H7 (cell line): Measurements from ENCODE around the gene FAM78A. TPM values are rescaled to one million over a fixed set of nuclear protein-coding genes. Genes with fewer than 3 reads are reported as not detected.
"Not testable (repeated sequence)": the region's sequence is repeated elsewhere in the genome, so short reads cannot be mapped to it uniquely, and the experiment has no call there.

ENCODE experiments used
- DNase-seq: peaks from one replicate; pipeline ENCODE4 v3.0.0; 2012
- H3K27me3 ChIP-seq: 2 replicates; pipeline ENCODE4 v1.6.0; 2011; ENCODE audit warnings: mild to moderate bottlenecking, low read length; ENCODE audit not compliant: control insufficient read depth, insufficient read depth
- H3K36me3 ChIP-seq: replicated peaks from 2 replicates; pipeline ENCODE4 v1.5.1; 2011; ENCODE audit warnings: low read length; ENCODE audit not compliant: control insufficient read depth, insufficient read depth
- H3K4me3 ChIP-seq: 2 replicates; pipeline ENCODE4 v1.5.1; 2011; ENCODE audit warnings: low read depth, mild to moderate bottlenecking, control low read depth, low read length, moderate library complexity; ENCODE audit not compliant: insufficient read depth
- total RNA-seq: library from RNA; depleted of rRNA; stranded (reverse); fragments of >200 nt; shearing (Covaris generic); gene quantifications from 2 replicates; pipeline ENCODE4 v1.2.3, GENCODE V29; 2014

The FAM78A gene
- total RNA-seq, 1 experiment from 2014 or later = 1.6 TPM

DNA sequence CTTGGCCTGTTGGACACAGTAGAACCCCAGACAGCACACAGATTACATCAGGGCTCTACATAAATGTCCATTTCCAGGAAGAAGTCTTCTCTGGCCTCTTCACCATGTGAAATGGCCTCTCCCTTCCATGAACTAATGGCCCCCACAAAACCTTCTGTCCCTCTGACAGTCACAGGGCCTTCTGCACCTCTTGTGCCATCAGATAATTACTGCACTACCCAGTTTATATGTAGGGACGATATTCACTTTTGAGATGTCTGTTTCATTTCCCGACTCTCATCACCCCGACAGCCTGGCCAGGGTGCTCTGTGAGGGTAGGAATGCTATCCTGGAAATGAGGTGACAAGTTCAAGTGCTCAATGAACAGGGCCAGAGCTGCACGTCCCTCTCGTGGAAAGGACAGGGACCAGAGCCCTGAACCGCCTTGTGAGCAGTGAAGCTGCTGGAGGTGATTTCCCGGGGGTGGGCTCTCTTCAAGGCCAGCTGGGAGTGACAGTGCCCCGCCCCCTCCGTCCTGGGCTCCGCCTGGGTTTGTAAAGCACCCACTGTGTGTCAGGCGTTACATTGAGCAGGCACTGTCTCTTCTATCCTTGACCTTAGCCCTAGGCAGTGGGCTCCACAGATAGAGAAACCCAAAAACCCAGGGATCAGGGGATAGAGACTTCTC, 3.0 kb upstream of the FAM78A start:
- Histone ChIP-seq H3K27me3 (peaks cover 28% of the 10 kb centered on the region), H3K36me3 (no peaks in the 10 kb centered on the region), H3K4me3 (no peak overlapping the region)
- peak; percentile 67 for DNase-seq

DNA sequence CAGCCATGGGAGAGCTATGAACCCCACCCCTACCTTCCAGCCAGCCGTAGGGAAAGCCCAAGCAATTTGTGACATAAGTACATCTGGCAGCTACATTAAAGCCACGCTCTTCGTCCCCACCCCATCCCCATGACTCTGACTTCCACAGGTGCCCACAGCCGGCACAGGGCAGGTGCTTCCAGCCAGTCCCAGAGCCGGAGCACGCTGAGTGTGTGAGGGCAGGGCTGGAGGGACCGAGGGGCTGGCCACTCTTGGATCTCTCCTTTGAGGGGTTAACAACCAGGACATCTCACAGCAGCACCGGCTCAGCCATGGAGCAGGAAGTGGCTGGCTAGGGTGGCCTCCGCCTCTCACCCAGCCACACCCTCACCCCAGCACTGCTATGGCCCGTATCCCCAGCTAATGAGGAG, 2.4 kb upstream of the FAM78A start:
- peak; percentile 60 for DNase-seq
- Histone ChIP-seq H3K36me3 (no peaks in the 10 kb centered on the region), H3K4me3 (no peak overlapping the region), H3K27me3 (peaks cover 28% of the 10 kb centered on the region)

- Histone ChIP-seq H3K36me3 (no peaks in the 10 kb centered on the region), H3K27me3 (peaks cover 28% of the 10 kb centered on the region), H3K4me3 (peak overlapping the region; percentile 54)
- DNase-seq = peak; percentile 99
These were observed 1.8 kb upstream of the FAM78A start for GRCh38 chr9:131277910-131278701.

DNA sequence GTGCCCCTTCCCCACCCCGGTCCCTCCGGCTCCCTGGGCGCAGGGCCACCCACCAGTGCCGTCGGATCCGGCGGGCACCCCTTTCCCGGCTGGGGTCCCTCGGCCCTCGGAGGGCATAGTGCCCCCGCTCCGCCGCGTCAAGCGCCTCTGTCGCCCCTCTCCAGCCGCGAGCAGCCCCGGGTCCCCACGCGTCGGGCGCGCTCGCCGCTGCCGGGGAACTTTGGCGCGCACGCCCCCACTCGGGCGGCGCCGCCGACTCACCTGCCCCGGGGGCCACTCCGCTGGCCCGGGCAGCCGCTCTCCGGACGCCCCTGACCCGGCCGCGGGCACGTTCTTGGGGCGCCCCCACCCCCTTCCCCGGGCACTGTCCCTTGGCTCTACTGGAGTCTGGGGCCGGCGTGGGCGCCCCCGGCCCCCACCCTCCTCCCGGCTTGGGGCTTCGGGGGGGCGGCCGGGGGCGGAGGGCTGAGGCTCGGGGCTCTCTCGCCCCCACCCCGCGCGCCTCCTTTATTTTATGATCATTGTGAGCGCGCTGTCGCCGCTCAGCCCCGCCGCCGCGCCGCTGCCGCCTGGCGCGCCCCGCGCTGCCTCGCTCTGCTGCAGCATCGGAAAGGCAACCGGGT, 1.1 kb upstream of the FAM78A start:
- peak overlapping the region; percentile 54 for H3K4me3 ChIP-seq
- peak; percentile 88 for DNase-seq
- no peaks in the 10 kb centered on the region for H3K36me3 ChIP-seq
- H3K27me3 ChIP-seq = peaks cover 26% of the 10 kb centered on the region

- DNase-seq = peak; percentile 83
- H3K4me3 ChIP-seq = peak overlapping the region; percentile 54
- no peaks in the 10 kb centered on the region for H3K36me3 ChIP-seq
- H3K27me3 ChIP-seq = peaks cover 22% of the 10 kb centered on the region
These were observed 579 bp upstream of the FAM78A start for GRCh38 chr9:131276891-131277286.

DNA sequence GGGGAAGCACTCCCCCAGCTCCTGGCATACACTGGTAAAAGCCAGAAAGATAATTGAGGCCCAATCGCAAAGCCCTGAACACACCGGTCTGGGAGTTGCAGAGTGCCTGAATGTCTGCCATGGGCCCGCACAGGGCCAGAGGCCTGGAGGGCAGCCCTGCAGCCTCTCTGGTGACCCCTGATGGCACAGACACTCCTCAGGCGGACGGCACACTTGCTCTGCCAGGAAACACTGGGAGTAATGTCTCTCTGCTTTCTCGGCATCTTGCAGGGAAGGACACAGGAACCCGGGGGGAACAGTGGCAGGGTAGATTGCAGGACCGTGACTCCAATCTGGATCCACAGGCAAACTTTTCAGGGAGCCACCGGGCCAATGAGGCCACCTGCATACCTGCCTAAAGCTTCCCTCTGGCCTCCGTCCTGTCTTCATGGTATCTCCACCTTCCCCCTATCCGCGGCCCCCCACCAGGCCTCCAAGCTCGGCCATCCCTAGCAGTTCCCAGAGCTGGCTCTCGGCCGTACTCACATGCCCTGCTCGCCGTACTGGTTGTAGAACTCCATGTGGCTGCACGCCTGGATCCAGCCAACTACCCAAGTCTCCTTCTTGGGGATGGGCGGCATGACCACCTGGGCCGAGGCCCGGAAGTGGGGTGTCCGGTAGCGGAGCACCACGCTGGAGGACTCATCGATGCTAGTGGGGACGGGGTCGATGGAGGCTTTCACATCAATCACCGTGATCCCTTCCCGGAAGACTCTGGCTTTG, 797 bp downstream of the FAM78A start:
- H3K4me3 ChIP-seq = no peak overlapping the region
- H3K27me3 ChIP-seq = peaks cover 18% of the 10 kb centered on the region
- DNase-seq = peak; percentile 89
- H3K36me3 ChIP-seq = no peaks in the 10 kb centered on the region

DNA sequence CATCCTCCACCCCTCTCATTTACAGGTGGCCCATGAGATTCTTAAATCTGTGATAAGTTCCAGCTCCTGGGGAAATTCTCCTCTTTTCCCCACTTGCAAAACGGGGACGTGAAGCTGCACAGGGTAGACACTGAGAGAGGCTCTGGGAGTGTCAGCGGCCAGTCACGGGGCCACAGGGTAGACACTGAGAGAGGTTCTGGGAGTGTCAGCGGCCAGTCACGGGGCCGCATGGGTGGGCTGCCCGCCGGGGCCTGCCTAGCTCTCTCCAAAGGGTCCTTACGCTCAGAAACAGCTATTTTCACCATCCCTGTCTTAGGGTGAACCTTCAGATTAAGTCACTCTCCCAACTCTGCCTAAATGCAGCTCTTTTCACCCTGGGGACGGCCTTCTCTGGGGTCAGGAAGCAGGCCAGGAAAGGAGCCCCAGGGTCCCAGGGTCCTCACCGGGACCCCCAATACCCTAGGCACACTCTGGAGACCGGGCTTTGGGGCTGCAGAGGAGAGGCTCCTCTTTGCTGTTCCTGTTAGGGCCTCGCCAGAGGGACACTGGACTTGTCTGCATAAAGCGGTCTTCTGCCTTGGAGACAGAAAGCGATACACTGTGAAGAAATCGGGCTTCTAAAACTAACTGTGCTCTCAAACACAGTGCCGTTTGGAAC, 1.5 kb downstream of the FAM78A start:
- no peak overlapping the region for H3K4me3 ChIP-seq
- DNase-seq = no peak
- no peaks in the 10 kb centered on the region for H3K36me3 ChIP-seq
- peaks cover 18% of the 10 kb centered on the region for H3K27me3 ChIP-seq

DNA sequence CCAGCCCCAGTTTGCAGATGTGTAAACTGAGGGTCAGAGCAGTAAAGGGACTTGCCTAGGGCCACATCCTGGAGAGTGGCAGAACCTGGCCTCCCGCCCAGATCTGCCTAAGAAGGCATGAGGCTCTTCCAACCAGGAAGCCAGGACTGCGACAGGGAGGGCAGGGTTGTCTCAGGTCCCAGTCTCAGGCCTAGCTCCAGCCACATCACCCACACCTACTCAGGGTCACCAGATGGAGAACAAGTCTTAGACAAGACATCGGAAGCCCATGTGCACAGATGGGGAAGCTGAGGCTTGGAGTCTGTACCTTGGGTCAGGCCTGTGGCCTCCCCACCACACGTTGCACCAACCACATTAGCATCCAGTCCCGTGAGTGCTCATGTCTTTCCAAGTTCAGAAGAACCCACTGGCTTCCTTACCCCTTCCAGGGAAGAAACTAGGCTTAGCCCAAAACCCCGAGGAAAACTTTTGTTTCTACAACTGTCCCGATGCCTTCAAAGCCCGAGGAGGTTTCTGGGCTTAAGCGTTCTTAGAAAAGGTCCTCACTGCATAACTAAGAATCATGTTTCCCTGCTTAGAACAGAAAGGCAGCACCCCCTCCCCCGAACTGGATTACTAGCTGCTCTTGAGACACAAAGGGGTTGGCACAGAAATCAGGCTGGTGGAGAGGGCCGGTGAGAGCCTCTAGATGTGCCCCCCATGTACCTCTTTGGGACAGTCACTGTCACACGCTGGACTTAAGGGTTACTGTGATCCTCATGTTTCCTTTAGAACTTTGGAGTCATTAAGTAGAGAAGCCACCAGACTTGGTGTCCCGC, 2.2 kb downstream of the FAM78A start:
- DNase-seq = no peak
- no peak overlapping the region for H3K4me3 ChIP-seq
- no peaks in the 10 kb centered on the region for H3K36me3 ChIP-seq
- H3K27me3 ChIP-seq = peaks cover 18% of the 10 kb centered on the region

DNA sequence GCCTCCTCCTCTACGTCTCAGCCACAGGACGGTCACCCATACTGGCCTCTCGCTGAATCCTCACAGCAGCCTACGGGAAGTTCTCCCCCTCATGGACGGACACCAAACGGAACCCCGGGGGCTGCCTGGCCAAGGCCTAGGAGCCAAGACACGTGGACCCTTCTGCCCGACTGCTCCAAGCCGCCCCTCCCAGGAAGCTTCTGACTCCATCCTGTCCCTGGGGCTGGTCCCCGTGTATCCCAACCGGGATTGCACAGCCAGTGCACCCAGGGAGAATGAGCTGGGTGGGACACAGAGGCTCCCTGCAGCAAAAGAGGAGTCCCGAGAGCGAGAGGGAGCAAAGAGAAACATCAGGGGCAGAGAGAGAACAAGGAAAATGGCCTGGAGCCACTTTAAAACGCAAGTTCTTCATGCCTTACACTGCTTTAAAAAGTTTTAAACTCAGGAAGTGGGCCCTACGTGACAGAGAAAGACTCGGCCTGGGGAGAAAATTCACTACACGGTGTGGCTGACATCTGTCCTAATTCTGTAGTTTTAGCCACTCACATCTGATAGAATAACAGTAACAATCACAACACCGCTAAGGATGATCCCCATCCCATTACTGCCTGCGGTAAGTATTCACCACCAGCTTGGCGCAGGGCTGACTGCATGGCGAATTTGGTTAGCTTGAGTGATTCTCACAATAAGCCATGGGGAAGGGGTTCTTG, 3.0 kb downstream of the FAM78A start:
- Histone ChIP-seq H3K27me3 (peaks cover 18% of the 10 kb centered on the region), H3K36me3 (no peaks in the 10 kb centered on the region), H3K4me3 (no peak overlapping the region)
- DNase-seq = peak; percentile 64

DNA sequence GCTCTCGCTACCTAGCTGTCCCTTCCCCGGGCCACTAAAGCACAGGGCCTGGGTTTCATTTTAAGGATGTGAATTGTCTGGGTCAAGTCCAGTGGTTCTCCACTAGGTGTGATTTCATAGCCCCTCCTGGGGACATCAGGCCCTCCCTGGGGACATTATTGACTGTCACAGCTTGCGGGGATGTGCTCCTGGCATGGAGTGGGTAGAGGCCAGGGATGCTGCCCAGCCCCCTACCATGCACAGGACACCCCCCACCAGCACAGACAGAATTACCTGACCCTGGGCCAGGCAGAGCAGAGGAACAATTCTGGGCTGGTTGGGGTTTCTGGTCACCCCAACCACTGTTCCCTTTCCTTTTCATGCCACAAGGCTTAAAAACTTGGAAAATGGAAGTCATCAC, 4.1 kb downstream of the FAM78A start:
- Histone ChIP-seq H3K36me3 (no peaks in the 10 kb centered on the region), H3K4me3 (no peak overlapping the region), H3K27me3 (peaks cover 17% of the 10 kb centered on the region)
- DNase-seq = no peak

- Histone ChIP-seq H3K27me3 (peaks cover 13% of the 10 kb centered on the region), H3K4me3 (no peak overlapping the region), H3K36me3 (no peaks in the 10 kb centered on the region)
- peak; percentile 35 for DNase-seq
These were observed 4.8 kb downstream of the FAM78A start for GRCh38 chr9:131271506-131271931.

- H3K27me3 ChIP-seq, H3K36me3 ChIP-seq, DNase-seq, H3K4me3 ChIP-seq: not testable (repeated sequence)
These were observed 5.4 kb downstream of the FAM78A start for GRCh38 chr9:131271016-131271273.
